Measurements from ENCODE around the gene SLC2A5.
"Not testable (repeated sequence)": the region's sequence is repeated elsewhere in the genome, so short reads cannot be mapped to it uniquely, and the experiment has no call there.

Gene SLC2A5

DNA sequence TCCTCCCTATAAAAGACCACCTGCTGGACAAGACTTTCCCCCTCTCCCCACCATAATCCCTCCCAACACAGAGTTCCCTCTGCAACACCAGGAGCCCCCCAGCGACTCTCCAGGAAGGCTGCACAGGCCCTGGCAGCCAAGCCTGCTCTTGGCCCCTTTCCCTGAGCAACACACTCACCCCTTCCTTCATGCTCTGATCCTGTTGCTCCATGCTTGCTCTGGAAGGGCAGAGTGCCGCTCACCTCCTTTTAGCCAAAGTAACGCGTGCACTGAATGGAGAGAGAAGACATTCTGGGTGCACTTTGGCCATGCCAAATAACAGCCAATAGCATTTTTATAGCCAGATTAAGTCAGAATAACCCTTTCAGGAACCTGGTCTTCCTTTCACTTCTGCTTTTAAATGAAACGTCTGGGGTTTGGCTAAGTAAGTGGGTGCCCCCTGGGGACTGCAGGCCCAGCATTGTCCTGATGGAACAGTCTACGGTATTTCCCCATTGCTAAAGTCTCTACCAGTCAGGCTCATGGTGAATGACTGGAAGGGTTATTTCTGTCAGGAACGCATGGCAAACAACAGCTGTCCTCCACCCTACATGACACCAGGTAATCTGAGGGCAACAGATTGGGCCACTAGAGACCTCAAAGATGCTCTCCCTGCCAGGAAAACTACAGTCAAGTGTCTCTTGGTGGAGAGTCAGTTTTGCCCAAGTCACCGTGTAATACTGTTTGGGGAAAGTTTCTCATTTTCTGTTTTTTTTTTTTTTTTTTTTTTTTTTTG lies at the start of gene SLC2A5:
Gene SLC2A5, minus strand, starts transcription at position 310 of the 775 bp plus-strand sequence. Its CDS starts 99 bp downstream, at position 211.
- no peak for DNase-seq

DNA sequence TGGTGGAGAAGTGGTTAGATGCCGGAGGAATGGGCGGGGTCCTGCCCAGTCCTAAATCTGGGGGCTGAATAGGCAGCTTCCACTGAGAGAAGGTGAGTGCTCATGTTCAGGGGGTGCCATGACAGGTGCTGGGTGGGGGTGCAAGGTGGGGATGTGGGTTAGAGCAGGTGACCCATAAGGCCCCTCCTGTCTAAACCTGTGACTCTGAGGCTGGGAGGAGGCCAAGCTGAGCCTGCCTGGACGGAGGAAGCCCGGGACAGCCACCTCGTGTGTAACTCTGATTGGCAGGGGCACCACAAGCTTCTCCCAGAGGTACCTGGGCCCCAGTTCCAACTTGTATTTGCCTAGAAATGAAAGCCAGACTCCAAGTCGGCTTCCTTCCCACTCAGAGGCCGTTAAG lies 48.8 kb upstream of the SLC2A5 start:
- no peak for DNase-seq

DNA sequence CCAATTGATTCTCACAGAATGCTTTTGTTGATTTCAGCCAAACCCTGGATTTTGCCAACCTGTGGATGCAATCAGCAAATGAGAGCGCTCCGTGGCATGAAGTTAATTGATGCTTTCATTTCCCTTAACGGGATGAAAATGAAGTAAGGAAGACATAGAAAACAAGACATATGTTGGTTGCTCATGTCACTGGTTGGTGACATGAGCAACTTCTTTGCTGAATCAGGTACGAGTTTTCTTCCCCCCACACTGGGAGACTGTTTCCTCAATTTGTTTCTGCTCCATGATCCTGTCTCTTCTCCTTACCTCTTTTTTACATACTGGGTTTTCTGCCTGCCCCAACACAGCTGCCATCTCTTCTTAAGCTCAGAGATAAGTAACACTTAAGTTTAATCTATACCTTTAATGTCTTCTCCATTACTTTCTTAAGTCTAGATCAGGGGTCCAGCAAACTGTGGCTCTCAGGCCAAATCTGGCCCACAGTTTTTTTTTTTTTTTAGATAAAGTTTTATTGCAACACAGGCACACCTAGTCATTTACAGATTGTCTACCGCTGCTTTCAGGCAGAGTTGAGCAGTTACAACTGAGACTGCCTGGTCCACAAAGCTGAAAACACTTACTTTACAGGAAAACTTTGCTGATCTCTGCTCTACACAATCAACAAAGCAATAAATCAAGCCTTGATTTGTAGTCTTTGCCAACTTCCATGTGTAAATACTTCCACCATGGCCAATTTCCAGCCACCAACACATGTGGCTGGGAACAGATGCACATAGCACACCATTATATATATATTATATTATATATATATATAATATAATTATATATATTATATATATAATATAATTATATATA lies 46.1 kb upstream of the SLC2A5 start:
- DNase-seq, result no peak

GRCh38 chr1:9112961-9113880 lies 43.8 kb upstream of the SLC2A5 start:
- no peak for DNase-seq

DNA sequence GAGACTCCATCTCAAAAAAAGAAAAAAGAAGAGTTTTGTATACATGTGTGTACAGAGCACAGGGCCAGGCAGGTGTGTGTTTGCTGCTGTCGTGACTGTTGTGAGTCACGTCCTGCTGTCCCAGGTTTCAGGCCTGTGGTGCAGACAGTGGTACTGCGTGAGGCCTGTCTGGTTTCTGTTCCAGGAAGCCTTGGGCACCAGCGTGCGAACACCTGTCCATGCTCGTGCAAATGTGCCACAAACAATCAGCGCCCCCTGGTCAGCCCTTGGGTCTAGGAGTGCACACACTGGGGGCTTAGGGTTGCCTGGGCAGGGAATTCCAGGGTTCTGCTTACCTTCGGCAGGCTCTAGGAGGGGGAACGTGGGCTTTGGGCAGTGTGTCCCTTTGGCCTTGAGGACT lies 42.5 kb upstream of the SLC2A5 start:
- no peak for DNase-seq

GRCh38 chr1:9111357-9111691 lies 41.9 kb upstream of the SLC2A5 start:
- DNase-seq, result no peak

DNA sequence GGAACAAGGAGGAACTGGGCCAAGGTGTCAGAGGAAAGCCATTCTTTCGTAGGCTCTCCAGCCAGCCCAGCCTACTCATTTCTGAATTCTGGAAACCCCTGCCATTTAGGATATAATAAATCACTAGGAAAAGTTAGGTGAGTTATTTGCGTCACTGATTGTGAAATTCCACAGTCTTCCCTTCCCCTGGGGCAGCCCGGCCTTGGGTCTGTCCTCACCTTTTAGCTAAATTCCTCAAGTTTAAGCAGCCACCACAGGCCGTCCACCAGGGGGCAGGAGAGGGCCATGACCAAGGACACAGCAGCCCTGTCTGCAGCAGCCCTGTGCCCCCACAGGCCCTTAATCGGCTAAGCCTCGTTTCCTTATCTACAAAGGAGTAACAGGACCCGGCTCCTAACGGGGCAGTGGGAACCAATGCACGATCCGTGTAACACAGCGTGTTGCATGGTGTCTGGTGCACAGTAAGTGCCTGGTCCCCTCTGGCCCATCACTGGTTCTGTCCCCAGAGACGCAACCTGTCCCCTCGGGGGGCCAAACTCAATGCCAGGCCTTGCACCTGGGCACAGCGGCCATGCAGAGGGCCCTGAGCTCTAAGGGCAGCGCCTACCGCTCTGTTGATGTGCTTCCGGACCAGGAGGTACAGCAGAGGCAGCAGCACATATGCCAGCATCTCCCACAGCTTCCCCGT lies 41.4 kb upstream of the SLC2A5 start:
- DNase-seq, result peak; percentile 69

DNA sequence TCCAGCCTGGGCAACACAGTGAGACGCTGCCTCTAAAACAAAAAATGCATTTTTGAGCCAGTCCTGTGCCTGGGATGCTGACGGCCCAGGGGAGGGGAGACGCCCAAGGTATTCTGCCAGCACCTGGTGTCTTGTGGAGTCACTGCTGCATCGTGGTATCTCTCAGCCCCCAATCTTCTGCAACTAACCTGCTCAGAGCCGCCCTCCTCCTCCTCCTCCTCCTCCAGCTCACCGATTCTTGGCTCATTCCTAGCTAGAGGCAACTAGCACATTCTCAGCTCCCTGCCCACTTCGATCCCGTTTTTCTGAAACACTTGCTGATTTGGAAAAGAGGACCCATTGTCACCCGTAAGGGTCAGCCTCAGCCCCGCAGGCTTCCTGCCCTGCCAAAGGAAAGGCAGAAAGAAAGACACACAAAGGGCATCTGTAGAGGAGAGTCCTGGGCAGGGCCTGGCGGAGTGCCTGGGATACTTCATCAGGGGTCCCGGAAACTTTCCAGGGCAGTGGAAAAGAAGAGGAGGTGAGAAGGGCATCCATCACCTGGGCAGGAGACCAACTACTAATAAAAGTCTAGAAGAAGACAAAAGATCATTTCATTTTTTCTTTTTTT lies 38.7 kb upstream of the SLC2A5 start:
- DNase-seq, result no peak

DNA sequence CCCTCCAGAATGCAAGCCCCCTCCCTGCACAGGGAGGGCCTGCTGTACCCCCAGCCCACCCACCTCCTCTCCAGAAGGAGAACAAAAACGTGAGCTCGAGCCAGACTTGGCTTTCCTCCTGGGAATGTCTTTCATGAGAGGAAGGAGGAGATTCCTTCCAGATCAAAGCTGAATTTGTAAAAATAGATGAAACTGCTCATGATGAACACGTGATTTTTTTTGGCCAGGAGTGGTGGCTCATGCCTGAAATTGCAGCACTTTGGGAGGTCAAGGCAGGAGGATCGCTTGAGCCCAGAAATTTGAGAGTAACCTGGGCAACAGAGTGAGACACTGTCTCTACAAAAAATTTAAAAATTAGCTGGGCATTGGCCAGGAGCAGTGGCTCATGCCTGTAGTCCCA lies 37.7 kb upstream of the SLC2A5 start:
- DNase-seq, result no peak

DNA sequence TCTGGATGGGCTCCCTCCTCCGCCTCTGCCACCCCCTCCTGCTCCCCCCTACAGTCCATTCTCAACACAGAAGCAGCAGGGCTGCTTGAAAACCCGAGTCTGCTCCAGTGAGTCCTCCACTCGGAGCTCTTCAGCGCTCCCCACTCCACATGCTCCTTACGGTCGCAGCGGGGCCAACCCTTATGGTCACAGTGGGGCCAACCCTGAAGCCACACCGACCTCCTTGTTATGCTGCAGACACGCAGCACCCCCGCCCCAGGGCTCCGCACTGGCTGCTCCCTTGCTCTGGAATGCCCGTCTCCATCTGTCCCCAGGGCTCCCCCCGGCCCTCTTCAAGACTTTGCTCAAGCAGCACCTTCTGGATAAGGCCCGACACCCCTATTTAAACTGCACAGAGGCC lies 36.9 kb upstream of the SLC2A5 start:
- no peak for DNase-seq

DNA sequence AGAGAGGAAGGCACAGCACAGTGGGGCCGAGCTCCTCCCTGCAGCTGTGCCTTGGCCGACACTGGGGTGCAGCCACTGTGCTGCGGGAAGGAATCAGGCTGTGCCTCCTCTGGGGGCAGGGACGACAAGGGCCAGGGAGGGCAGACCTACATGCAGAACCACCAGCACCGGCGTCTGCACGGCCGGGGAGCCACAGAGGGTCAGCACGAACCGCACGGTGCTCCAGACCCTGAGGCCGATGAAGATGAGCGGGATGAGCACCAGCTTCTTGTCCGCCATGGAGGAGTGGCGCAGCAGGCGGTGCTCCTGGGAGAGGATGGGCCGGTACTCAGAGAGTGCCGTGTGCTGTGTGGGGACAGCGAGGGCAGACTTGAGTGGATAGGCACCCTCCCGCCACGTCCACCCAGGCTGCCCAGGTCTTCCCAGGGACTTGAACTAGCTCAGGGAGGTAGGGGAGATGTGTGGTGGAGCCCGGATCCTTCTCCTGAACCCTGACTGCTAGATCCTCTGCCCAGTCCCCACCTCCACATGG lies 36.0 kb upstream of the SLC2A5 start:
- DNase-seq, result no peak

DNA sequence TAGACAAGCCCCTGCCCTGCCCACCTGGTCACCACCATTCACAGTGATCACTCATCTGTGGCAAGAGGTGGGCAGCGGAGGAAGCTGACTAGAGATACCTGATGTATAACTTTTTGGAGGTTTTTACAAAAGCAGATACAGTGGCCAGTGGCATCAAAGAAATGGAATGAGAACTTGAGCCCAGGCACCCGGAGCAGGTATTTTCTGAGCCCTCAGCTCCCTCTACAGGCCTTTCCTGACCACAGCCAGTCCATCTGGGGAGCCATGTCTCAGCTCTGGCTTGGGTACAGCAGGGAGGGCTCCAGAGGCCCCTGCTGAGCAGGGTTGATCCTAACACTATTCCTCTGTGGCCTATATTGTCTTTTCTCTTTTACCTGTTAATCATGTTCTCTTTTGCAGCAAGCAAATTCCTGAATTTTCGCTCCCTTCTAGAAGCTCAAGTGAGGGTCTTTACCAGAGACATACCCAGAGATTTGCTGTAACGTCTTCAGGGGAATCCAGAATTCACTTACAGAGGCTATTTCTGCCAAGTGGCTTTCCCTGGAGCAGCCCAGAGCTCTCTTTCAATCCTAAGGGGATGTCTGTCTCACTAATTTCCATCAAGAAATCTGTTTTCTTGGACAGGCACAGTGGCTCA lies 32.2 kb upstream of the SLC2A5 start:
- no peak for DNase-seq

- DNase-seq, result no peak
Observed at GRCh38 chr1:9100471-9101043, 31.1 kb upstream of the SLC2A5 start.

DNA sequence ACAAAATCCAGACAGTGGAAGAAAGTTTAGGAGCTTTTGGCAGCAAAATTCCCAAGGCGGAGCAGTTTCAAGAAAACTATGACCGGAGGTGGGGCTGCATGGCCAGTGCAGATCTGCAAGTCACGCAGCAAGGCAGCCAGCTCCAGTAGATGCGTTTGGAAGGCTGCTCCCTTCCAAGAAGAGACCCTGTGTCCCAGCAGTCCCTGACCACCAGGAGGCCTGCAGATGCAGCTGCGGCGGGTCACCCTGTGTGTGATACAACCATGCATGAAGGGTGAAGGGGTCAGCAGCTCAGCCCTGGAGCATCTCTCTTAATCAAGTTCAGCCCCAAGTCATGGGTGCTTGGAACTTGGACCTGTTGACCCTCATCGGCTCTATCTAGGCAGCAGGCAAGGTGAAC lies 30.1 kb upstream of the SLC2A5 start:
- no peak for DNase-seq

DNA sequence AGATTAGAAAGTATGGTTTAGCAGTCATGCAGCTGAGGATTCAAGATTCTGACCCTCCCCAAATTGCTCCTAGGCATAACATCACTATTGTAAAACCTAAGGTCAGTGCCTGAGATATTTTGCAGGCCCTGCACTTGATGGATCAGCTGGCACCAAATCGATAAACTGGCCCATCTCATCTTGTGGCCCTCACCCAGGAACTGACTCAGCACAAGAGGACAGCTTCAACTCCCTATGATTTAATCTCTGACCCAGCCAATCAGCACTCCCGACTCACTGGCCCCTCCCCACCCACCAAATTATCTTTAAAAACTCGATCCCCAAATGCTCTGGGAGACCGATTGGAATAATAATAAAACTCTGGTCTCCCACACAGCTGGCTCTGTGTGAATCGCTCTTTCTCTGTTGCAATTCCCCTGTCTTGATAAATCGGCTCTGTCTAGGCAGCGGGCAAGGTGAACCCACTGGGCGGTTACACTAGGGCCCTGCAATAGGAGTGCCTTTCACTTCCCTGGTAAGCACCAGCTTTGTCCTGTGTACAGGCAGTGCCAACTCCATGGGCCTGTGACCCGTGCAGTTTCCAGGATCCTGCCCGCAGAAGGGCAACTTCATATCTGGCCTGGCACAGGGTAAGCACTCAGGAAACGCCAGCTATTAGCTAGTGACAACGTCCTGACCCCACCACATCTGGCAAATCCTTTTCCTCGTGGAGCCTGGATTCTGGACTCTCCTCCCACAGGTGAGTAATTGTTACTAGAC lies 28.7 kb upstream of the SLC2A5 start:
- DNase-seq, result no peak

- no peak for DNase-seq
Observed at GRCh38 chr1:9095818-9096217, 26.4 kb upstream of the SLC2A5 start.

- not testable (repeated sequence) for DNase-seq
Observed at GRCh38 chr1:9093996-9094595, 24.7 kb upstream of the SLC2A5 start.

GRCh38 chr1:9093581-9093980 lies 24.1 kb upstream of the SLC2A5 start:
- no peak for DNase-seq

DNA sequence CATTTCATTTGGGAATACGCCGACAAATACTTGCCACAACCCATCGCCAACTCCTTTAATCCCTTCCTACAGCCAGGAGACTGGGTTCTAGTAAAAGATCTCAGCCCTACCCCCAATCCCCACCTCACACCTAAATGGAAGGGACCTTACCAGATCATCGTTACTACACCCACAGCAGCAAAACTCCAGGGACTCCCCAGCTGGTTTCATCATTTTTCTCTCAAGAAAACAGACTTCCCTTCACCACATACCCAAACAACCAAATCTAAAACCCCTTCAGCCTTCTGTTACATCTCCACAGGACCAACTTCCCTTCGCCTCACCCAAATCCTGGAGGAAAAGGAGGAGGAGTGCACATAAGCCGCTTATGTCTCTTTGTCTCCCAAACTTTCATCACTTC lies 23.7 kb upstream of the SLC2A5 start:
- DNase-seq, result no peak

GRCh38 chr1:9088807-9089206 lies 19.4 kb upstream of the SLC2A5 start:
- no peak for DNase-seq
